Mammary epithelial cell (primary cell): ENCODE data around the gene KIAA1614.

Source experiments
- CTCF ChIP-seq, 2 donors: IDR thresholded peaks in 1 of 2; conservative IDR thresholded peaks in 1 of 2; 2 replicates each; pipeline ENCODE4 v1.5.1; 2011 to 2012; ENCODE audit warnings: inconsistent platforms in 2 of 2, low read length in 2 of 2, mild to moderate bottlenecking in 2 of 2, control low read depth in 1 of 2, low read depth in 1 of 2; ENCODE audit not compliant: insufficient read depth in 1 of 2; ENCODE audit errors: extremely low read depth in 1 of 2
- EZH2 ChIP-seq: IDR thresholded peaks from 2 replicates; pipeline ENCODE4 v1.6.1; 2012; ENCODE audit warnings: low read length, inconsistent platforms, borderline replicate concordance

- TF ChIP-seq CTCF (conservative IDR thresholded peaks at IDR 0.05 in 1 of 2, IDR thresholded peaks at IDR 0.05 in 1 of 2; ENCODE audit: extremely low read depth in 1 of 2, insufficient read depth in 1 of 2, low read depth in 1 of 2, low read length in 2 of 2): no peak
- TF ChIP-seq EZH2: no peak
These were observed 7.5 kb downstream of the KIAA1614 start for GRCh38 chr1:180920193-180920592.
